H1 (cell line): ENCODE results near the gene IKZF2. TPM values are rescaled to one million over a fixed set of nuclear protein-coding genes. Genes with fewer than 3 reads are reported as not detected.

Experiments used
- CTBP2 ChIP-seq: IDR thresholded peaks from 2 replicates; pipeline ENCODE4 v1.7.0; 2011; ENCODE audit warnings: borderline replicate concordance, mild to moderate bottlenecking, moderate library complexity, mixed read lengths, low read length; ENCODE audit not compliant: insufficient read depth, insufficient read length
- GABPA ChIP-seq: IDR thresholded peaks from 2 replicates; pipeline ENCODE4 v1.6.1; 2011; ENCODE audit warnings: mild to moderate bottlenecking, low read length, moderate library complexity, borderline replicate concordance; ENCODE audit not compliant: insufficient read depth
- JUND ChIP-seq: IDR thresholded peaks from 2 replicates; pipeline ENCODE4 v1.6.1; 2011; ENCODE audit warnings: mild to moderate bottlenecking, improper control_type of control experiment, low read length
- SIRT6 ChIP-seq: IDR thresholded peaks from one replicate; pipeline ENCODE4 v1.7.1; 2012; ENCODE audit warnings: low read length, inconsistent platforms
- ZNF274 ChIP-seq: IDR thresholded peaks from 2 replicates; pipeline ENCODE4 v1.7.0; 2012; ENCODE audit warnings: low read length, borderline replicate concordance; ENCODE audit errors: extremely low read depth
- polyA plus RNA-seq, 7 experiments: library from polyadenylated mRNA; depleted of rRNA in 3 of 7; stranded (reverse) in 5 of 7; unstranded in 2 of 7; fragments of >200 nt in 5 of 7; fragments of 200-250 nt in 2 of 7; gene quantifications; 1 replicate in 5 of 7; 2 replicates in 1 of 7; 4 replicates in 1 of 7; pipeline versions ENCODE4 v1.2.1 to v1.2.3, GENCODE V29; 2011 to 2013; ENCODE audit warnings: missing spikeins in 2 of 7, mixed read lengths in 2 of 7
- total RNA-seq: library from RNA; stranded (reverse); fragmentation: NEBNext Ultra II Directional; extraction: Animal tissue kit (Norgen Biotek cat#: 25700); gene quantifications from 2 replicates; pipeline ENCODE4 v1.2.1, GENCODE V29; 2021
- TF ChIP-seq, protein P1 (sequence below): fragments of 300-600 bp; sonication (generic); IDR thresholded peaks from 2 replicates; pipeline ENCODE4 v1.7.1; 2012; ENCODE audit warnings: low read length, moderate library complexity, mild to moderate bottlenecking, inconsistent platforms; ENCODE audit not compliant: insufficient replicate concordance

Gene IKZF2
- total and polyA plus RNA-seq, 2 of the 8 experiments (the other 6 are each of a cell fraction or from before 2014, with no cell fraction given) = 1.7 to 4.4 TPM

DNA sequence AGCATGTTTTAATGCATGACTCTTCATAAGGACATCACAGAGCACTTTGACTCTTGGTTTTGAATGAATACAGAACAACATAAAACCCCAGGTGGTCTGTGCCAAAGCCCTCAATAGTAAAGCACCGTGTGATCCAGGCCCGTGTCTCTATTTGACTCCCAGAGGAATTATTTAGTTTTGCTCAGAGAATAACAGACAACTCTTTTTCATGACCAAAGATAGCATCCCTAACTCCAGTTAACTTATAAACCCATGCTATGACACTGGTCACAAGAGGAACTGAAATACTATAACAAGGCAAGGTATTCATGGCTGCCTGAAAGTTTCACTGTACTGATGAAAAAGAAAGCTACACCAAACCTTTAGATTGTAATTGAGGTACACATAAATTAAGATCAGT is 128.4 kb downstream of the IKZF2 start (continued):
- TF ChIP-seq, protein P1, sequence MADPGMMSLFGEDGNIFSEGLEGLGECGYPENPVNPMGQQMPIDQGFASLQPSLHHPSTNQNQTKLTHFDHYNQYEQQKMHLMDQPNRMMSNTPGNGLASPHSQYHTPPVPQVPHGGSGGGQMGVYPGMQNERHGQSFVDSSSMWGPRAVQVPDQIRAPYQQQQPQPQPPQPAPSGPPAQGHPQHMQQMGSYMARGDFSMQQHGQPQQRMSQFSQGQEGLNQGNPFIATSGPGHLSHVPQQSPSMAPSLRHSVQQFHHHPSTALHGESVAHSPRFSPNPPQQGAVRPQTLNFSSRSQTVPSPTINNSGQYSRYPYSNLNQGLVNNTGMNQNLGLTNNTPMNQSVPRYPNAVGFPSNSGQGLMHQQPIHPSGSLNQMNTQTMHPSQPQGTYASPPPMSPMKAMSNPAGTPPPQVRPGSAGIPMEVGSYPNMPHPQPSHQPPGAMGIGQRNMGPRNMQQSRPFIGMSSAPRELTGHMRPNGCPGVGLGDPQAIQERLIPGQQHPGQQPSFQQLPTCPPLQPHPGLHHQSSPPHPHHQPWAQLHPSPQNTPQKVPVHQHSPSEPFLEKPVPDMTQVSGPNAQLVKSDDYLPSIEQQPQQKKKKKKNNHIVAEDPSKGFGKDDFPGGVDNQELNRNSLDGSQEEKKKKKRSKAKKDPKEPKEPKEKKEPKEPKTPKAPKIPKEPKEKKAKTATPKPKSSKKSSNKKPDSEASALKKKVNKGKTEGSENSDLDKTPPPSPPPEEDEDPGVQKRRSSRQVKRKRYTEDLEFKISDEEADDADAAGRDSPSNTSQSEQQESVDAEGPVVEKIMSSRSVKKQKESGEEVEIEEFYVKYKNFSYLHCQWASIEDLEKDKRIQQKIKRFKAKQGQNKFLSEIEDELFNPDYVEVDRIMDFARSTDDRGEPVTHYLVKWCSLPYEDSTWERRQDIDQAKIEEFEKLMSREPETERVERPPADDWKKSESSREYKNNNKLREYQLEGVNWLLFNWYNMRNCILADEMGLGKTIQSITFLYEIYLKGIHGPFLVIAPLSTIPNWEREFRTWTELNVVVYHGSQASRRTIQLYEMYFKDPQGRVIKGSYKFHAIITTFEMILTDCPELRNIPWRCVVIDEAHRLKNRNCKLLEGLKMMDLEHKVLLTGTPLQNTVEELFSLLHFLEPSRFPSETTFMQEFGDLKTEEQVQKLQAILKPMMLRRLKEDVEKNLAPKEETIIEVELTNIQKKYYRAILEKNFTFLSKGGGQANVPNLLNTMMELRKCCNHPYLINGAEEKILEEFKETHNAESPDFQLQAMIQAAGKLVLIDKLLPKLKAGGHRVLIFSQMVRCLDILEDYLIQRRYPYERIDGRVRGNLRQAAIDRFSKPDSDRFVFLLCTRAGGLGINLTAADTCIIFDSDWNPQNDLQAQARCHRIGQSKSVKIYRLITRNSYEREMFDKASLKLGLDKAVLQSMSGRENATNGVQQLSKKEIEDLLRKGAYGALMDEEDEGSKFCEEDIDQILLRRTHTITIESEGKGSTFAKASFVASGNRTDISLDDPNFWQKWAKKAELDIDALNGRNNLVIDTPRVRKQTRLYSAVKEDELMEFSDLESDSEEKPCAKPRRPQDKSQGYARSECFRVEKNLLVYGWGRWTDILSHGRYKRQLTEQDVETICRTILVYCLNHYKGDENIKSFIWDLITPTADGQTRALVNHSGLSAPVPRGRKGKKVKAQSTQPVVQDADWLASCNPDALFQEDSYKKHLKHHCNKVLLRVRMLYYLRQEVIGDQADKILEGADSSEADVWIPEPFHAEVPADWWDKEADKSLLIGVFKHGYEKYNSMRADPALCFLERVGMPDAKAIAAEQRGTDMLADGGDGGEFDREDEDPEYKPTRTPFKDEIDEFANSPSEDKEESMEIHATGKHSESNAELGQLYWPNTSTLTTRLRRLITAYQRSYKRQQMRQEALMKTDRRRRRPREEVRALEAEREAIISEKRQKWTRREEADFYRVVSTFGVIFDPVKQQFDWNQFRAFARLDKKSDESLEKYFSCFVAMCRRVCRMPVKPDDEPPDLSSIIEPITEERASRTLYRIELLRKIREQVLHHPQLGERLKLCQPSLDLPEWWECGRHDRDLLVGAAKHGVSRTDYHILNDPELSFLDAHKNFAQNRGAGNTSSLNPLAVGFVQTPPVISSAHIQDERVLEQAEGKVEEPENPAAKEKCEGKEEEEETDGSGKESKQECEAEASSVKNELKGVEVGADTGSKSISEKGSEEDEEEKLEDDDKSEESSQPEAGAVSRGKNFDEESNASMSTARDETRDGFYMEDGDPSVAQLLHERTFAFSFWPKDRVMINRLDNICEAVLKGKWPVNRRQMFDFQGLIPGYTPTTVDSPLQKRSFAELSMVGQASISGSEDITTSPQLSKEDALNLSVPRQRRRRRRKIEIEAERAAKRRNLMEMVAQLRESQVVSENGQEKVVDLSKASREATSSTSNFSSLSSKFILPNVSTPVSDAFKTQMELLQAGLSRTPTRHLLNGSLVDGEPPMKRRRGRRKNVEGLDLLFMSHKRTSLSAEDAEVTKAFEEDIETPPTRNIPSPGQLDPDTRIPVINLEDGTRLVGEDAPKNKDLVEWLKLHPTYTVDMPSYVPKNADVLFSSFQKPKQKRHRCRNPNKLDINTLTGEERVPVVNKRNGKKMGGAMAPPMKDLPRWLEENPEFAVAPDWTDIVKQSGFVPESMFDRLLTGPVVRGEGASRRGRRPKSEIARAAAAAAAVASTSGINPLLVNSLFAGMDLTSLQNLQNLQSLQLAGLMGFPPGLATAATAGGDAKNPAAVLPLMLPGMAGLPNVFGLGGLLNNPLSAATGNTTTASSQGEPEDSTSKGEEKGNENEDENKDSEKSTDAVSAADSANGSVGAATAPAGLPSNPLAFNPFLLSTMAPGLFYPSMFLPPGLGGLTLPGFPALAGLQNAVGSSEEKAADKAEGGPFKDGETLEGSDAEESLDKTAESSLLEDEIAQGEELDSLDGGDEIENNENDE = no peak
- no peak for TF ChIP-seq JUND
- no peak for TF ChIP-seq SIRT6
- TF ChIP-seq CTBP2 = no peak
- TF ChIP-seq ZNF274 = no peak
- TF ChIP-seq GABPA = no peak
- TF ChIP-seq, all 59 proteins: peak for 0
